GM21529 (cell line): ENCODE measurements around the gene KLHL11.

Experiments
- ATAC-seq: cut with Tn5 transposase; IDR thresholded peaks from one replicate; pipeline ENCODE4 v1.9.1; 2021; ENCODE audit not compliant: unreplicated experiment

KLHL11 gene, protein sequence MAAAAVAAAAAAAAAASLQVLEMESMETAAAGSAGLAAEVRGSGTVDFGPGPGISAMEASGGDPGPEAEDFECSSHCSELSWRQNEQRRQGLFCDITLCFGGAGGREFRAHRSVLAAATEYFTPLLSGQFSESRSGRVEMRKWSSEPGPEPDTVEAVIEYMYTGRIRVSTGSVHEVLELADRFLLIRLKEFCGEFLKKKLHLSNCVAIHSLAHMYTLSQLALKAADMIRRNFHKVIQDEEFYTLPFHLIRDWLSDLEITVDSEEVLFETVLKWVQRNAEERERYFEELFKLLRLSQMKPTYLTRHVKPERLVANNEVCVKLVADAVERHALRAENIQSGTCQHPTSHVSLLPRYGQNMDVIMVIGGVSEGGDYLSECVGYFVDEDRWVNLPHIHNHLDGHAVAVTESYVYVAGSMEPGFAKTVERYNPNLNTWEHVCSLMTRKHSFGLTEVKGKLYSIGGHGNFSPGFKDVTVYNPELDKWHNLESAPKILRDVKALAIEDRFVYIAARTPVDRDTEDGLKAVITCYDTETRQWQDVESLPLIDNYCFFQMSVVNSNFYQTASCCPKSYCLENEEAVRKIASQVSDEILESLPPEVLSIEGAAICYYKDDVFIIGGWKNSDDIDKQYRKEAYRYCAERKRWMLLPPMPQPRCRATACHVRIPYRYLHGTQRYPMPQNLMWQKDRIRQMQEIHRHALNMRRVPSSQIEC

GRCh38 chr17:41864836-41865595 is at the start of gene KLHL11:
TSS of gene KLHL11 (minus strand) at chr17:41865423. CDS start at chr17:41865370, 53 bp downstream.
- peak; percentile 78 for ATAC-seq

DNA sequence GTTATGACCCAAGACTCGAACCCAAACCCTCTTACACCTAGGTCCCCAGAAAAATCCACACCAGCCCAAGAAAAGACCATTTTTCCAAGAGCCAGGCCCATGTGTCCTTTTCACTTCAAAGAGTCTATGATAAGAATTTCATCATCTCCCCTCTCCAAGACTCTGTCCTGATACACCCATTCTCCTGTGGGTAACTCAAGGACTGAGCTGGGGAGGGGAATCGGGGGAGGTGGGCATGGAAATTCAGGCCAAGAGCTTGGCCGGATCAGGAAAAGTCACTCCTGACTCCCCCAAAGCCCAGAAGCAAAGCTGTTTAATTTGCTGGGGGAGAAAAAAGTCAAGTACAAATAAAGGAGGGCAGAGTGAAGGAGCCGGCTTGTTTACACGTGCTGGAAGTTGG is 49.8 kb upstream of the KLHL11 start:
- ATAC-seq, result no peak

DNA sequence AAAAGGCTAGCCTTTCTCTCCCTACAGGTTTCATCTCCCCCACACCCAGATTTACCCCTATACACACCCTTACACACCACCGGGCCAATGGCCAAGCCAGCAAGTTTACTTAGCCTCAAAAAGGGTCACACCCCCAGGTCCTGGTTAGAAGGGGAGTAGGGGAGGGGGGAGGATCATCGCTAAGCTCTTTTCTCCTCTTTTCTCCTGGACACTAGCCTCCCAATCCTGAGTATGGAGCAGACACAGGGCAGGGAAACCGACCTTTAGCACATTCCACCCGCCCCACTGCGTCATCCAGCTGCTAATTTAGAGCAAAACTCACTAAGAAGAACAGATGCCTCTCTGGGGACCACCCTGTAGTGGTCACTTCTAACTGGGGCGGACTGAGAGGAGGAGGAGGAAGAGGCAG is 49.1 kb upstream of the KLHL11 start:
- no peak for ATAC-seq

GRCh38 chr17:41913798-41914197 is 48.6 kb upstream of the KLHL11 start:
- ATAC-seq, result no peak

- ATAC-seq, result no peak
These were observed 47.7 kb upstream of the KLHL11 start for GRCh38 chr17:41912925-41913324.

- no peak for ATAC-seq
These were observed 45.6 kb upstream of the KLHL11 start for GRCh38 chr17:41910701-41911391.

DNA sequence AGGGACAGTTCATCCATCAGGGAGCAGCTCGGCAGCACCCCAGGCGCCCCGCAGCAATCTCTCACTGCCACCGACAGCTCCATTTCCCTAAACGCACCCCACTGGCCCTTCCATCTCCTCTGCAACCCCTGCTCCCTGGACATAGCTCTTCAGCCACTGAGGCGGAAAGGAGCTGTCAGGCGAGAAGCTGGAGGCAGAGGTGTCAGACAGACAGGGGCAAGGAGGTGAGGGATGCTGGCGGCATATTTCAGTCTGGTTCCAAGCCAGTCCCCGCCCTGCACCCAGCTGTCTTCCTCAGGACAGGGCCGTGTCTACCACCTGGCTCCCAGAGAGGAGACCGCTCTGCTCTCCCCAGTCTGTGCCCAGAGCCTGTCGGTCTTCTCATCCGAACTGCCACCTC is 43.9 kb upstream of the KLHL11 start:
- ATAC-seq, result no peak

DNA sequence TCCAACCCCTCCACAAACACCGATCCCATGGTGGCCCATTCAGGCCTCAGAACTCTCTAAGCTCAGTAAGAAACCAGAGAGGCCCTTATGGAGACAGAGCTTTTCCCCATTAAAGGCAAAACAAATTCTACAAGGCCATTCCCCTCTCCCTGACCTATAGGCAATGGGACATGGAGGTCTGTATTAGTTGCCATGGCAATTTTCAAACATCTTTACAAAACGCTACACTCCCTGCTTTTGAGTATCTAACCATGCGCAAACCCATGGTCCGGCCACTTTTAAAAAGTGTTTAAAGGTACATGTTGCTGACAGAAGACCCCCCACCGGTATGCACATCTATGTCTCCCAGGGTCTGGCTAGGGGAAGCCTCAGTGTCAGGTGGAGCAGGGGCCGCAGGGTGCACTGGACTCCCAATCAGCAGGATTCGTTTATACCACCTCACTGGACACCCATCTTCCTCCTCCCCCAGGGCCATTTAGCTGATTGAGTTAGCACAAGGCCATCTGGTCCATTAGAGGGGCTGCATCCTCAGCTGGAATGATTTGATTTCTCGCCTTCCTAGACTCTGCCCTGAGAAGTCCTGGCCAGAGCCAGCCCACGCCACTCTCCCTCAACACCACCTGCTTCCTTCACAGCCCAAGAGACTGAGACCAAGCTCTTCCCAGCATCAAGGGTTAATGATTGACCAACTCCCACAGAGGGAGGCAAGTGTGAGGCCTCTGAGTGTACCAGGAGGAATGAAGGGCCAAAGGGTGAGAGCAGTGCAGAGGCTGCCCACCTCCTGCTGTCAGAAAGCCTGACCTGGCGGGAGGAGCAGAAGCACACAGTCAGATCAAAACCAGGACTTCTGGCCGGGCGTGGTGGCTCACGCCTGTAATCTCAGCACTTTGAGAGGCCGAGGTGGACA is 42.7 kb upstream of the KLHL11 start:
- ATAC-seq, result no peak

DNA sequence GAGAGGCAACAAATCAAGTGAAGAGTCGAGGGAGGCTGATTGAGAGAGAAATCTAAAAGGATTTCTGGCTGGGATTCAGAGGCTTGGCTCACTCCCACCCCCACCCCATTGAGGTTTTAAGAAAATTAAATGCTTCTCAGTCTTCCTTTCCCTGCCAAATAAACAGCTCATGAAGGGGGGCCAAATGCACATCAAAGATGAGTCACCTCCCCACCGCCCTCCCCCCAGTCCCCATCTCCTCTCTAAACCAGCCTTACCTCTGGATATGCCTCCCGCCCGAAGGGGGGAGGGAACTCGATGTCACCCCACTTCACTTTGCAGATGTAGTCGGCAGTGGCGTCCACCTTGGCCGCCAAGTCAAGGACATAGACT is 41.9 kb upstream of the KLHL11 start:
- no peak for ATAC-seq

DNA sequence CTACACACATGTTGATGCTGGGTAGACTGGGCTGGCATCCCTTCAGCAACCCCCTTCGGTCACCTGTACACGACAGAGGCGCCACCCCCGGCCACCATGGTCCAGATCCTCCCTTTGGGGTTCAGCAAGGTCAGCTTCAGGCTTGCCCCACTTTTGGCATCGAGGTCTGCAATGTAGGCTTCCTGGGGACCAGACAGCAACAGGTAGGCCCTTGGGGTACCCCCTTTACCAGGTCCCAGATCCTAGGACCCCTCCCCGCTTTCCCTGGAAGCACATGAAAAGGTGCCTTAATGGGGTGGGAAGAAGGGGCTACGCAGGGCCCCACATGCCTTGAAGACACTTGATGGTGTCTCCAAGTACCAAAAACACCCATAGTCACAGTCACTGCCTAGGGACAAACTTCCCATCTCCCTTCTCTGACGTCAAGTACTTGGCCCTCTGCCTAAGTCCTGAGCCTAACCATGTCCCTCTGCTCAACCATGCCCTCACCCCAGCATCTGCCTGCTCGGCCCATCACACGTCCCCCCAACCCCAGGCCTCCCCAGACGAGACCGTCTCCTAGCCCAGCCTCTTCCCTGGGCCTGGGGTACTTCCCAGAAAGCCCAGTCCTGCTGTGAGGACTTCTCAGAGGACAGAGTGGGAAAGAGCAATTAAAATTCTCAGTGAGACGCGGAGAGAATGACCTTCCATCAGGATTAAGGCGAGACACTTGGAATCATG is 41.4 kb upstream of the KLHL11 start:
- ATAC-seq, result no peak

GRCh38 chr17:41905172-41905571 is 39.9 kb upstream of the KLHL11 start:
- no peak for ATAC-seq

- ATAC-seq, result no peak
These were observed 39.1 kb upstream of the KLHL11 start for GRCh38 chr17:41904242-41904841.

DNA sequence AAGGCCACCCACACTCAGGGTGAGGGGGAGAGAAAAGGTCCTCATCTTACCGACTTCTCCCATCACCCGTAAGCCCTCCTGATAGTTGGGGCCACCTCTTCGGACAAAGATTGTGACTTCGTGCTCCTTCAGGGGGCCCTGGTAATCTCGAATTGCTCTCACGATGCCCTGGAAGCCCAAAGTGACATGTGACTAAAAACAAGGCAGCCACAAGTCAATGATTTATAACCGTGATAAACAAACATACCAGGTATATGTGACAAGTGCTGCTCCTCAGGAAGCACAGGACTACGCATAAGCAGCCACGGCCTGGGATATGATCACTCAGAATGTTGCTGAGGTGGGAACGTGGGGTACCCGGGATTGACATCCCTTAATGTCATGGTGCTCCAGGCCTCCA is 36.4 kb upstream of the KLHL11 start:
- no peak for ATAC-seq

DNA sequence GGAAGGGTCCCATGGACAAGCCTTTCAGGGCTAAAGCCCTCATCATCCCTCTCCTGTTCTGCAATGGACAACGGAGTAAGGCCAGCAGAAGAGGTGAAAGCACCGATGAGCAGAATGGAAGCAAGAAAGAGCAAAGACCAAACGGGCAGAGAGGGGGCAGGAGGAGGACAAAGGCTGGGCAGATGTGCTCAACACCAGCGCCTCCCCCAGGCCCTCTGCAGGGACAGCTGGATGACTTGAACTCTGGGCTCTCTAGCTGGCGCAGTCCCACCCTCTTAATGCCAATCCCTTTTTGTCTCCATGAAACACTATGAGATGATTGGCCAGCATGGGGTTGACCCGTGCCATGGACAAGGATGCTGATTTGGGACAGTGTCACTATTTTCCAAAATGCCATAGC is 31.5 kb upstream of the KLHL11 start:
- no peak for ATAC-seq

DNA sequence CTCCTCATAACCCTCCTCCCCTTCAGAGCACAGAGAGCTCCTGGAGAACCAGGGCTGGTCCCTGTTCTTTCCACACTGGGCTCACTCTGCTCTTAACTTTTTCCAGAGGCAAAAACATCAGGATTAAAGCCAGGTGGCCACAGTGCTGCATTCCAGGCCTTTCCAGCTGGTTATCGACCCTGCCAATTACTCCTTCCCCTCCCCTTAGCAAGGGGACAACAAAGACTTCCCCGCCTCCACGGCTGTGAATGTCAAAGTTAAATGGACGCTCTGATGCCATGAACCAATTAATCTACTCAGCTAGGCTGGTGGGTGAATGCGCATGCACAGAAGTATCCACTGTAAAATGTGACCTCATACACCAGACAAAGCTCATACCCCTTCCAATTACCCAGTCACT is 30.4 kb upstream of the KLHL11 start:
- ATAC-seq, result no peak

DNA sequence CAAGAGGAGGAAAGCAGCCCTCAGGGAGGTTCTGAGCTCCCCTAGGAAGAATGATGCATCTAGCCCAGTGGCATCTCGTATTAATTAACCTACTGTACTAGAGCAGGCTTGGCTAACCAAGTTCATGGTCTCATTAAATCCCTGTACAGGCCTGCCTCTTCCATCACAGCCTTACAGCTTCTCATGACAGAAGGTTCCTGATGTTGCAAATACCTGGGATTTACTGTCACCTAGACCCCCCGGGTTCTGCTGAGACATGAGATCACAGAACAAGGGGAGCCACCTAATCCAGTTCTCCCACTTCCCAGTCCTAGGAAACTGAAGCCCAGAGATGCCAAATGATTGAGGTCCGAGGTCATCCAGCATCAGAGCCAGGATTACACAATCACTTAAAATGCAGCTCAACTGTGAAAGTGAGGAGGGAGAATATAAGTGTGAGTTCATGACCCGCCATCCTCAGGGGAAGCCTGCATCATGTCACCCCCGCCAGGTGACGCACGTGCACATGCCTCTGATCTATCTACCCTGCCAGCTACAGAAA is 29.6 kb upstream of the KLHL11 start:
- ATAC-seq, result no peak

DNA sequence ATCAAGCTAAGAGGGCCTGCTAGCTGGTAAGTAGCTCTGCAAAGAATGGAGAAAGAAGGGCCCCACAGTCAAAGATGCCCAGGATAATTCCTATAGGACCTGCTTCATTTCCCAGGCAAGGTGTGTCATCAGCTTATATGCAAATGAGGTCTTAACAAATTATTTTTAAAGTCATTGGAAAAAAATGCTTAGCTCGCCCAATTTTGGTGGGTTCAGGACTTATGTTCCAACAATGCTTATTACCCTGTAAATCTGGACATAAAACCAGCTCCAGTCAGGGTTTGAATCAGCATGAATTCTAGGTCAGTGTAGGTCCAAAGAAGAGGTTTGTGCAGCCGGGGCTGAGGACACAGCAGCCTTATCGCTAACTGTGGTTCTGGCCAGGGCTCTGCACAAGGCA is 28.2 kb upstream of the KLHL11 start:
- no peak for ATAC-seq

GRCh38 chr17:41892021-41892376 is 26.8 kb upstream of the KLHL11 start:
- no peak for ATAC-seq
